Heart right ventricle (tissue), 16 donors: ENCODE measurements around the gene ATG4D. TPM values are rescaled to one million over a fixed set of nuclear protein-coding genes. Genes with fewer than 3 reads are reported as not detected.

Experiments used
- ATAC-seq, 8 donors: fragments of 200-7000 bp; cut with Tn5 transposase; one replicate each; pipeline ENCODE4 v1.9.1; 2020; ENCODE audit warnings: mild to moderate bottlenecking in 8 of 8, moderate library complexity in 8 of 8, moderate number of reproducible peaks in 1 of 8
- DNase-seq, 2 donors: peaks; one replicate each; pipeline ENCODE4 v3.0.0-alpha.2; 2020
- H3K27ac ChIP-seq, 10 donors: fragments of 200-600 bp; sonication (generic) in 2 of 10; one replicate each; pipeline versions ENCODE4 v1.5.0 to v1.8.0; 2020 to 2022; ENCODE audit warnings: mild to moderate bottlenecking in 3 of 10
- H3K27me3 ChIP-seq, 7 donors: fragments of 200-600 bp; one replicate each; pipeline ENCODE4 v1.8.0; 2021 to 2022; ENCODE audit warnings: mild to moderate bottlenecking in 2 of 7
- H3K36me3 ChIP-seq, 9 donors: fragments of 200-600 bp; sonication (generic) in 1 of 9; one replicate each; pipeline versions ENCODE4 v1.5.0 to v1.8.0; 2020 to 2022; ENCODE audit warnings: mild to moderate bottlenecking in 2 of 9
- H3K4me1 ChIP-seq, 9 donors: fragments of 200-600 bp; sonication (generic) in 1 of 9; one replicate each; pipeline versions ENCODE4 v1.5.0 to v1.8.0; 2020 to 2022; ENCODE audit warnings: mild to moderate bottlenecking in 4 of 9
- H3K4me3 ChIP-seq, 10 donors: fragments of 200-600 bp; sonication (generic) in 2 of 10; one replicate each; pipeline versions ENCODE4 v1.5.0 to v1.8.0; 2020 to 2022; ENCODE audit warnings: mild to moderate bottlenecking in 7 of 10, moderate library complexity in 2 of 10
- H3K9me3 ChIP-seq, 11 donors: fragments of 200-600 bp in 10 of 11; sonication (generic) in 2 of 11; one replicate each; pipeline versions ENCODE4 v1.5.0 to v1.8.0; 2013 to 2022; ENCODE audit warnings: mild to moderate bottlenecking in 2 of 11, control low read depth in 1 of 11, moderate library complexity in 1 of 11
- CTCF ChIP-seq, 9 donors: fragments of 200-600 bp; sonication (generic) in 2 of 9; IDR thresholded peaks; one replicate each; pipeline versions ENCODE4 v1.5.0 to v1.8.0; 2021 to 2022; ENCODE audit warnings: antibody characterized with exemption in 9 of 9, mild to moderate bottlenecking in 5 of 9, moderate library complexity in 1 of 9
- WGBS, 2 donors: extraction: QIAGEN DNeasy Blood & Tissue Kit; methylation state at CpG; one replicate each; pipeline ENCODE4 v1.1.7; 2013; ENCODE audit warnings: inconsistent platforms in 1 of 2; 5-methylcytosine and 5-hydroxymethylcytosine counted together
- intact Hi-C, 10 donors: fragments of 100-400 bp; cut with DNase I; formaldehyde crosslinking; loops; one replicate each; pipeline versions ENCODE4 v1.11.1 to v1.14.2; 2022
- polyA plus RNA-seq, 2 donors: library from polyadenylated mRNA; stranded (reverse); fragments of 200-250 nt; gene quantifications; one replicate each; pipeline ENCODE4 v1.2.3, GENCODE V29; 2013
- total RNA-seq, 10 donors: library from RNA; stranded (reverse); fragmentation: NEBNext Ultra II Directional in 3 of 10; extraction: Animal tissue kit (Norgen Biotek cat#: 25700) in 3 of 10; gene quantifications; one replicate each; pipeline versions ENCODE4 v1.2.1 to v1.2.4, GENCODE V29; 2021 to 2023
- donor health status: Arrhythmogenic right ventricular cardiomyopathy.
- donor health status: ischemic (EF 13 %, LVEDD 7.1; RV severe dilation, severe dysfunction).
- donor health status: healthy with polysubstance abuse.
- donor health status: DM: no; HTN: yes; CAD: no.
- donor health status: DM: no; HTN: no; CAD: no.
- donor health status: ischemic (EF 25% LVEDD 6.9; RV normal size, moderate dysfunction).
- donor health status: ischemic (EF 25% LVEDD 5.7; RV mildly dilated, moderate dysfunction).
- donor health status: healthy.
- donor health status: DM: yes; HTN: yes; CAD: no.
- donor health status: Ischemic cardiomyopathy.
- donor health status: ischemic (EF 35%, LVEDD 5.7; RV mildly dilated, moderate dysfunction).
- donor health status: nonischemic (EF 11% LVEDD 7.7; RV severe dilation, severe dysfunction).
- donor health status: DM: yes; HTN: yes; CAD: no.
- donor health status: PGD.
- donor health status: ischemic (EF 29% LVEDD 5.4; RV normal size, mild dysfunction).
- donor health status: nonischemic (EF 23%, LVEDD 6.1; RV moderate dilation, normal function).

The ATG4D gene
- total and polyA plus RNA-seq, 12 donors: 47.6 to 66.2 (median 57.3) TPM

GRCh38 chr19:10503002-10503789 lies 40.5 kb upstream of the ATG4D start, which contains the start of gene KEAP1:
KEAP1 (minus strand) TSS chr19:10503356; CDS start chr19:10500033, 3,323 bp downstream.
- Histone ChIP-seq H3K4me1 (peaks cover 5 to 51% (median 33%) of the 10 kb centered on the region in 9 donors), H3K36me3 (peaks cover 0 to 23% (median 8%) of the 10 kb centered on the region in 9 donors), H3K27ac (peak within 1 kb of the TSS; percentile 92 to 100 (median 99)), H3K9me3 (no peaks in the 10 kb centered on the region), H3K27me3 (no peaks in the 10 kb centered on the region), H3K4me3 (peak within 1 kb of the TSS; percentile 57 to 99 (median 95))
- no peak for TF ChIP-seq CTCF (IDR thresholded peaks at IDR 0.05)
- intact Hi-C loops: loop anchor here in 6 of 10 donors (5.0 to 10.0 kb wide), 3 partner anchors 39 to 64 kb away; partner anchors contain the start of genes CDKN2D (in 5 of the 6), KRI1 (in 5 of the 6) and ATG4D (in 1 of the 6)
- peak in 6 of 8 donors; percentile 2 to 35 (median 12) for ATAC-seq
- WGBS, 2 donors: 5 to 6% methylated on average over 70 to 73 of the region's 73 CpGs
- DNase-seq: peak; percentile 33 to 45

GRCh38 chr19:10505583-10506229 lies 38.0 kb upstream of the ATG4D start:
- 30 to 31% methylated on average over 17 of the region's 17 CpGs for WGBS, 2 donors
- H3K4me3 ChIP-seq: no peak overlapping the region
- ATAC-seq (no peak), DNase-seq (peak; percentile 72 to 75)
- no peaks in the 10 kb centered on the region for H3K9me3 ChIP-seq
- intact Hi-C loops: loop anchor here in 5 of 10 donors (2.0 to 10.0 kb wide), 3 partner anchors 37 to 67 kb away; partner anchors contain the start of genes CDKN2D (in 4 of the 5), KRI1 (in 4 of the 5) and ATG4D (in 1 of the 5)
- peaks cover 0 to 19% (median 14%) of the 10 kb centered on the region in 7 donors for H3K27me3 ChIP-seq
- H3K27ac ChIP-seq: no peak overlapping the region
- peaks cover 5 to 33% (median 19%) of the 10 kb centered on the region in 9 donors for H3K4me1 ChIP-seq
- H3K36me3 ChIP-seq: no peaks in the 10 kb centered on the region
- TF ChIP-seq CTCF (IDR thresholded peaks at IDR 0.05): peak; percentile 51 to 88 (median 81)

GRCh38 chr19:10508036-10508435 lies 35.7 kb upstream of the ATG4D start:
- H3K36me3 ChIP-seq: no peaks in the 10 kb centered on the region
- 83 to 90% methylated on average over 15 to 16 of the region's 16 CpGs for WGBS, 2 donors
- H3K4me1 ChIP-seq: peaks cover 0 to 20% (median 4%) of the 10 kb centered on the region in 9 donors
- intact Hi-C loops: loop anchor here in 4 of 10 donors (5.0 to 10.0 kb wide), 2 partner anchors 34 to 57 kb away; partner anchors contain the start of genes CDKN2D (in 4 of the 4), KRI1 (in 4 of the 4) and ATG4D (in 1 of the 4)
- no peak for DNase-seq
- TF ChIP-seq CTCF (IDR thresholded peaks at IDR 0.05): no peak
- no peak overlapping the region for H3K4me3 ChIP-seq
- H3K27me3 ChIP-seq: peaks cover 0 to 38% (median 34%) of the 10 kb centered on the region in 7 donors
- no peak for ATAC-seq
- no peaks in the 10 kb centered on the region for H3K9me3 ChIP-seq
- no peak overlapping the region for H3K27ac ChIP-seq

GRCh38 chr19:10508707-10509106 lies 35.0 kb upstream of the ATG4D start:
- 90 to 94% methylated on average over 3 of the region's 3 CpGs for WGBS, 2 donors
- intact Hi-C loops: loop anchor here in 4 of 10 donors (5.0 to 10.0 kb wide), 2 partner anchors 34 to 56 kb away; partner anchors contain the start of genes CDKN2D (in 4 of the 4), KRI1 (in 4 of the 4) and ATG4D (in 1 of the 4)
- no peak for TF ChIP-seq CTCF (IDR thresholded peaks at IDR 0.05)
- DNase-seq: no peak
- Histone ChIP-seq H3K9me3 (no peaks in the 10 kb centered on the region), H3K36me3 (no peaks in the 10 kb centered on the region), H3K27ac (no peak overlapping the region), H3K27me3 (peaks cover under 1 to 45% (median 41%) of the 10 kb centered on the region in 7 donors), H3K4me1 (peaks cover 0 to 14% (median 0%) of the 10 kb centered on the region in 9 donors), H3K4me3 (no peak overlapping the region)
- ATAC-seq: no peak
